Loucy (cell line): ENCODE data around the gene NSD1.

Experiments used
- H2AFZ ChIP-seq: fragments of 200-600 bp; sonication (generic); 2 replicates; pipeline ENCODE4 v1.6.0; 2016; ENCODE audit warnings: antibody characterized with exemption, mild to moderate bottlenecking, low read length, moderate library complexity
- H3F3A ChIP-seq: fragments of 200-600 bp; 2 replicates; pipeline ENCODE4 v1.6.0; 2016; ENCODE audit warnings: antibody characterized with exemption, low read depth, mild to moderate bottlenecking
- H3K27me3 ChIP-seq: fragments of 200-600 bp; sonication (generic); 2 replicates; pipeline ENCODE4 v1.6.1; 2014; ENCODE audit warnings: low read length, mild to moderate bottlenecking; ENCODE audit not compliant: insufficient read depth, poor library complexity, severe bottlenecking
- H3K36me3 ChIP-seq: fragments of 200-600 bp; sonication (generic); 2 replicates; pipeline ENCODE4 v1.6.1; 2016; ENCODE audit warnings: low read length; ENCODE audit not compliant: insufficient read depth
- H3K4me1 ChIP-seq: fragments of 200-600 bp; sonication (generic); 2 replicates; pipeline ENCODE4 v1.5.1; 2014; ENCODE audit warnings: low read length, mild to moderate bottlenecking; ENCODE audit not compliant: insufficient read depth, poor library complexity, severe bottlenecking
- H3K4me2 ChIP-seq: fragments of 200-600 bp; sonication (generic); 2 replicates; pipeline ENCODE4 v1.6.0; 2014; ENCODE audit warnings: antibody characterized with exemption, low read length, low read depth, mild to moderate bottlenecking; ENCODE audit not compliant: poor library complexity, severe bottlenecking
- H3K4me3 ChIP-seq: fragments of 200-600 bp; sonication (generic); 2 replicates; pipeline ENCODE4 v1.5.1; 2014; ENCODE audit warnings: low read length, mild to moderate bottlenecking, mixed read lengths; ENCODE audit not compliant: poor library complexity, severe bottlenecking
- H3K79me2 ChIP-seq: fragments of 200-600 bp; sonication (generic); 2 replicates; pipeline ENCODE4 v1.6.1; 2014; ENCODE audit warnings: low read length; ENCODE audit not compliant: insufficient read depth
- H3K9ac ChIP-seq: fragments of 200-600 bp; sonication (generic); 2 replicates; pipeline ENCODE4 v1.6.0; 2014; ENCODE audit warnings: mild to moderate bottlenecking, low read depth, low read length, moderate library complexity; ENCODE audit not compliant: poor library complexity, severe bottlenecking
- H3K9me2 ChIP-seq: fragments of 200-600 bp; sonication (generic); replicated peaks from 2 replicates; pipeline ENCODE4 v1.6.1; 2016; ENCODE audit warnings: low read depth, low read length, mixed read lengths
- H3K9me3 ChIP-seq: fragments of 200-600 bp; sonication (generic); 2 replicates; pipeline ENCODE4 v1.6.1; 2014; ENCODE audit warnings: mild to moderate bottlenecking, antibody characterized with exemption, low read length, low read depth; ENCODE audit not compliant: insufficient read depth
- H4K20me1 ChIP-seq: fragments of 200-600 bp; sonication (generic); 2 replicates; pipeline ENCODE4 v1.6.0; 2014; ENCODE audit warnings: antibody characterized with exemption, low read length, mild to moderate bottlenecking; ENCODE audit not compliant: insufficient read depth, poor library complexity, severe bottlenecking
- EZH2phosphoT487 ChIP-seq: fragments of 200-600 bp; IDR thresholded peaks from 2 replicates; pipeline ENCODE4 v1.6.1; 2018; ENCODE audit warnings: antibody characterized with exemption, mild to moderate bottlenecking, moderate library complexity, borderline replicate concordance
- TF ChIP-seq, protein P1 (sequence below): fragments of 200-600 bp; sonication (generic); conservative IDR thresholded peaks from 2 replicates; pipeline ENCODE4 v1.5.1; 2014; ENCODE audit warnings: mild to moderate bottlenecking, antibody characterized with exemption, low read length

NSD1 gene

DNA sequence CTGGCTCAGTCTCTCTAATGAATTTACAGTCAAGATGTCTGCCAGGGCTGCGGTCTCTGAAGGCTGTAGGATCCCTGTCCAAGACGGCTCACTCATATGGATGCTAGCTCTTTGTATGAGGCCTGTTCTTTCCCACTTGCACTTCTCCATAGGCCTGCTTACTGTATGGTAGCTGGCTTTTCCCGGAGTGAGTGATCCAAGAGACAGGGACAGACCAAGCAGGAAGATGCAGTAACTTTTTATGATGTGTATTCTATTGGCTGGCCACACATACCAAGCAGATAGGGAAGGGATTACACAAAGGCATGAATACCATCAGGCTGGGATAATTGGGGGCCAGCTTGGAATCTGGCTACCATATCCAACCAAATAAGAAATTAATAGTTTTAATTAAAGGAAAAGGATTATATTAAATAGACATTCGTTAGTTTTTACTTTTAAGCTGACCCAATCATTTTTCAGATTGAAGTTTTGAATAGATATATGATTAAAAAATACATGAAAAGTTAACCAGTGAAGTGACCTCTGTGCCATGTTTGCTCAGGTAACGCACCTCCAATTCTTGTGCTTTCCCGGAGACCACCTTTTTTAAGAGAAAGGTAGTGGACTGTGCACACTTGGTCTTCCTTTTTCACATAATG lies 20.6 kb downstream of the NSD1 start:
- no peak overlapping the region for H3K4me3 ChIP-seq
- H3F3A ChIP-seq, result no peaks in the 10 kb centered on the region
- no peak overlapping the region for H2AFZ ChIP-seq
- no peak for TF ChIP-seq EZH2phosphoT487
- TF ChIP-seq, protein P1, sequence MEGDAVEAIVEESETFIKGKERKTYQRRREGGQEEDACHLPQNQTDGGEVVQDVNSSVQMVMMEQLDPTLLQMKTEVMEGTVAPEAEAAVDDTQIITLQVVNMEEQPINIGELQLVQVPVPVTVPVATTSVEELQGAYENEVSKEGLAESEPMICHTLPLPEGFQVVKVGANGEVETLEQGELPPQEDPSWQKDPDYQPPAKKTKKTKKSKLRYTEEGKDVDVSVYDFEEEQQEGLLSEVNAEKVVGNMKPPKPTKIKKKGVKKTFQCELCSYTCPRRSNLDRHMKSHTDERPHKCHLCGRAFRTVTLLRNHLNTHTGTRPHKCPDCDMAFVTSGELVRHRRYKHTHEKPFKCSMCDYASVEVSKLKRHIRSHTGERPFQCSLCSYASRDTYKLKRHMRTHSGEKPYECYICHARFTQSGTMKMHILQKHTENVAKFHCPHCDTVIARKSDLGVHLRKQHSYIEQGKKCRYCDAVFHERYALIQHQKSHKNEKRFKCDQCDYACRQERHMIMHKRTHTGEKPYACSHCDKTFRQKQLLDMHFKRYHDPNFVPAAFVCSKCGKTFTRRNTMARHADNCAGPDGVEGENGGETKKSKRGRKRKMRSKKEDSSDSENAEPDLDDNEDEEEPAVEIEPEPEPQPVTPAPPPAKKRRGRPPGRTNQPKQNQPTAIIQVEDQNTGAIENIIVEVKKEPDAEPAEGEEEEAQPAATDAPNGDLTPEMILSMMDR, result no peak
- H3K4me1 ChIP-seq, result no peaks in the 10 kb centered on the region
- H3K9me2 ChIP-seq, result no peaks in the 10 kb centered on the region
- no peaks in the 10 kb centered on the region for H4K20me1 ChIP-seq
- no peaks in the 10 kb centered on the region for H3K27me3 ChIP-seq
- H3K9me3 ChIP-seq, result no peaks in the 10 kb centered on the region
- peaks cover 14% of the 10 kb centered on the region; the same call in 1 of the 2 replicates for H3K79me2 ChIP-seq
- H3K4me2 ChIP-seq, result no peak overlapping the region
- no peak overlapping the region for H3K9ac ChIP-seq
- H3K36me3 ChIP-seq, result no peaks in the 10 kb centered on the region; the same call in 1 of the 2 replicates

DNA sequence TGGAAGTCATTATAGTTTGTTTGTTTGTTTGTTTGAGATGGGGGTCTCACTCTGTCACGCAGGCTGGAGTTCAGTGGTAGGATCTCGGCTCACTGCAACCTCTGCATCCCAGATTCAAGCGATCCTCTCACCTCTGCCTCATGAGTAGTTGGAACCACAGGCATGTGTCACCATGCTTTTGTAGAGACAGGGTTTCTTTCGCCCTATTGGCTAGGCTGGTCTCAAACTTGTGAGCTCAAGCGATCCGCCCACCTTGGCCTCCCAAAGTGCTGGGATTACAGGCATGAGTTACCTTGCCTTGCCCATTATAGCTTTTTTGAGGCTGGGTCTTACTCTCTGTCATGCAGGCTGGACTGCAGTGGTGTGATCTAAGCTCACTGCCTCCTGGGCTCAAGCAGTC lies 28.8 kb downstream of the NSD1 start:
- H3K9ac ChIP-seq, result no peak overlapping the region
- no peaks in the 10 kb centered on the region for H4K20me1 ChIP-seq
- H3K4me1 ChIP-seq, result no peaks in the 10 kb centered on the region
- H3F3A ChIP-seq, result no peaks in the 10 kb centered on the region
- 0 out of 2 replicates have a peak, but pooled peaks cover 4% of the 10 kb centered on the region for H3K36me3 ChIP-seq
- H3K4me2 ChIP-seq, result no peak overlapping the region
- H3K4me3 ChIP-seq, result no peak overlapping the region
- H3K9me2 ChIP-seq, result no peaks in the 10 kb centered on the region
- no peaks in the 10 kb centered on the region for H3K9me3 ChIP-seq
- H3K79me2 ChIP-seq, result peaks cover 9% of the 10 kb centered on the region; the same call in 1 of the 2 replicates
- no peaks in the 10 kb centered on the region for H3K27me3 ChIP-seq
- TF ChIP-seq, protein P1, result no peak
- no peak for TF ChIP-seq EZH2phosphoT487
- no peak overlapping the region for H2AFZ ChIP-seq

DNA sequence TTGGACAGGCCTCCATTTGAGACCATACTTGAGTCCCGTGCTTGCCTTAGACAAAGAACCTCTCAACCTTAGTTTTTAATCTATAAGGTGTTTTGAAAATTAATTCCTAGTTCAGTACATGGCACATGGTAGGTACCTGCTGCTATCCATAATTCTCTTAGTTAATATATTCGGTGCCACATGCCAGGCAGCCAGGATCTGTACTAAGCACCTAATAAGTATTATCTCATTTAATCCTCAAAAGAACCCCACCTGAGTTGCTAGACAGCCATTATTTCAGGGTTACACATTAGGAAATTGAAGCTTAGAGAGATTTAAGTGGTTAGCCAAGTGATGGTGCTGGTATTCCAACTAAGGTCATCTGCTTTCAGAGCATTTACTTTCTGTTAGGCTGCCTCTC lies 29.9 kb downstream of the NSD1 start:
- TF ChIP-seq, protein P1, result no peak
- no peak for TF ChIP-seq EZH2phosphoT487
- no peaks in the 10 kb centered on the region for H3K4me1 ChIP-seq
- H3K9ac ChIP-seq, result no peak overlapping the region
- 0 out of 2 replicates have a peak, but pooled peaks cover 4% of the 10 kb centered on the region for H3K36me3 ChIP-seq
- no peaks in the 10 kb centered on the region for H3K9me3 ChIP-seq
- H3K27me3 ChIP-seq, result no peaks in the 10 kb centered on the region
- H3K9me2 ChIP-seq, result no peaks in the 10 kb centered on the region
- H3K4me3 ChIP-seq, result no peak overlapping the region
- H2AFZ ChIP-seq, result no peak overlapping the region
- no peaks in the 10 kb centered on the region for H4K20me1 ChIP-seq
- no peak overlapping the region for H3K4me2 ChIP-seq
- H3F3A ChIP-seq, result no peaks in the 10 kb centered on the region
- H3K79me2 ChIP-seq, result peaks cover 9% of the 10 kb centered on the region; the same call in 1 of the 2 replicates
